HepG2 (cell line): Measurements from ENCODE around the gene ADCY10.

ENCODE experiments used
- CTCF ChIP-seq: sonication (generic); formaldehyde crosslinking; IDR thresholded peaks from 2 replicates; pipeline ENCODE4 v1.5.0; 2020; ENCODE audit warnings: mild to moderate bottlenecking, missing genetic modification reagents, moderate library complexity
- EZH2 ChIP-seq: conservative IDR thresholded peaks from 2 replicates; pipeline ENCODE4 v1.6.1; 2012; ENCODE audit warnings: mild to moderate bottlenecking, low read depth, low read length, moderate library complexity
- KLF6 ChIP-seq: IDR thresholded peaks from 2 replicates; pipeline ENCODE4 v1.8.0; 2016; ENCODE audit warnings: missing biosample characterization, missing genetic modification reagents
- MEIS1 ChIP-seq: sonication (generic); formaldehyde crosslinking; IDR thresholded peaks from 2 replicates; pipeline ENCODE4 v1.9.0; 2021; ENCODE audit warnings: mild to moderate bottlenecking, missing genetic modification reagents, moderate library complexity, borderline replicate concordance
- MZF1 ChIP-seq: sonication (generic); formaldehyde crosslinking; IDR thresholded peaks from 2 replicates; pipeline ENCODE4 v1.8.1; 2023; ENCODE audit warnings: mild to moderate bottlenecking, missing genetic modification reagents, borderline replicate concordance
- ZNF3 ChIP-seq: IDR thresholded peaks from 2 replicates; pipeline ENCODE4 v1.7.0; 2017; ENCODE audit warnings: inconsistent platforms
- ZNF556 ChIP-seq: sonication (generic); formaldehyde crosslinking; IDR thresholded peaks from 2 replicates; pipeline ENCODE4 v1.4.0; 2020; ENCODE audit warnings: mild to moderate bottlenecking, missing genetic modification reagents, borderline replicate concordance

GRCh38 chr1:167820684-167821355 is 93.1 kb downstream of the ADCY10 start:
- TF ChIP-seq MZF1 (no peak), MEIS1 (CRISPR knock-in tag) (no peak), CTCF (no peak), EZH2 (no peak), ZNF556 (CRISPR knock-in tag) (no peak), ZNF3 (CRISPR knock-in tag) (no peak), KLF6 (CRISPR knock-in tag) (no peak)
